ENCODE results near the gene SLC44A4.

- TF ChIP-seq CTCF (IDR thresholded peaks at IDR 0.05; ENCODE audit: control extremely low read depth in 1 of 3, insufficient read depth in 1 of 3, low read depth in 1 of 3, low read length in 3 of 3) (no peak), SP4 (IDR thresholded peaks at IDR 0.05; ENCODE audit: low read length) (no peak), KDM1A (IDR thresholded peaks at IDR 0.05; ENCODE audit: borderline replicate concordance, low read length) (no peak), YY1 (IDR thresholded peaks at IDR 0.05; ENCODE audit: low read depth, low read length) (no peak), GABPA (IDR thresholded peaks at IDR 0.05; ENCODE audit: borderline replicate concordance, insufficient read depth, low read length) (no peak)
These were observed 18.2 kb upstream of the SLC44A4 start for GRCh38 chr6:31896856-31897611.

All from H1 (cell line).